Retinal pigment epithelial cell (primary cell): Measurements from ENCODE around the gene SKA1.
A peak's percentile ranks its signal among the peaks of the same experiment; 100 is the strongest.

Experiments
- DNase-seq: peaks from one replicate; pipeline ENCODE4 v3.0.0-alpha.2; 2010; ENCODE audit warnings: low read depth
- H3K4me3 ChIP-seq: 2 replicates; pipeline ENCODE4 v1.5.1; 2011; ENCODE audit warnings: mild to moderate bottlenecking, low read length, control low read depth, moderate library complexity
- CTCF ChIP-seq: conservative IDR thresholded peaks from 2 replicates; pipeline ENCODE4 v1.5.1; 2011; ENCODE audit warnings: low read depth, low read length, control low read depth, inconsistent platforms

SKA1 gene

GRCh38 chr18:50360611-50361010, 14.2 kb upstream of the SKA1 start:
- no peak overlapping the region for H3K4me3 ChIP-seq
- no peak for TF ChIP-seq CTCF
- no peak for DNase-seq

- DNase-seq: no peak
- TF ChIP-seq CTCF: no peak
- no peak overlapping the region for H3K4me3 ChIP-seq
These were observed 5.2 kb upstream of the SKA1 start for GRCh38 chr18:50369672-50370071.

- DNase-seq: no peak
- H3K4me3 ChIP-seq: no peak overlapping the region
- no peak for TF ChIP-seq CTCF
These were observed 2.1 kb upstream of the SKA1 start for GRCh38 chr18:50372743-50373142.

GRCh38 chr18:50373561-50374219, 1.2 kb upstream of the SKA1 start:
- no peak for DNase-seq
- TF ChIP-seq CTCF: no peak
- no peak overlapping the region for H3K4me3 ChIP-seq

- no peak for TF ChIP-seq CTCF
- no peak for DNase-seq
- H3K4me3 ChIP-seq: peak overlapping the region; percentile 82
These were observed 560 bp upstream of the SKA1 start for GRCh38 chr18:50374220-50374752.

- DNase-seq: no peak
- no peak overlapping the region for H3K4me3 ChIP-seq
- no peak for TF ChIP-seq CTCF
These were observed 2.4 kb downstream of the SKA1 start for GRCh38 chr18:50377061-50377798.

GRCh38 chr18:50388988-50389387, 14.1 kb downstream of the SKA1 start:
- H3K4me3 ChIP-seq: no peak overlapping the region
- TF ChIP-seq CTCF: no peak
- no peak for DNase-seq
